ENCODE data around the gene RRAS2. TPM values are rescaled to one million over a fixed set of nuclear protein-coding genes. Genes with fewer than 3 reads are reported as not detected.
"Not testable (repeated sequence)": the region's sequence is repeated elsewhere in the genome, so short reads cannot be mapped to it uniquely, and the experiment has no call there.

RRAS2 gene
- total RNA-seq, 3 donors from 2014 or later, result 49.2 to 56.9 (median 53.8) TPM

- no peaks in the 10 kb centered on the region for H3K9me3 Mint-ChIP-seq
- H3K4me3 Mint-ChIP-seq, result peak overlapping the region; percentile 77
- DNase-seq (no peak), ATAC-seq (no peak)
- peaks cover 22% of the 10 kb centered on the region for H3K4me1 Mint-ChIP-seq (ENCODE audit: low read depth)
- H3K27me3 Mint-ChIP-seq (ENCODE audit: low read depth), result no peaks in the 10 kb centered on the region
- H3K36me3 Mint-ChIP-seq (ENCODE audit: insufficient read depth), result peaks cover 8% of the 10 kb centered on the region
These were observed 583 bp upstream of the RRAS2 start for GRCh38 chr11:14359501-14360031.

- Mint-ChIP-seq H3K27me3 (ENCODE audit: low read depth) (no peaks in the 10 kb centered on the region), H3K4me1 (ENCODE audit: low read depth) (peaks cover 29% of the 10 kb centered on the region), H3K36me3 (ENCODE audit: insufficient read depth) (peaks cover 10% of the 10 kb centered on the region), H3K9me3 (no peaks in the 10 kb centered on the region), H3K4me3 (peak overlapping the region; percentile 95)
- DNase-seq, result peak; percentile 15
- ATAC-seq, result peak; percentile 68 to 70
These were observed 878 bp downstream of the RRAS2 start for GRCh38 chr11:14357881-14358728.

GRCh38 chr11:14356342-14356741, 2.6 kb downstream of the RRAS2 start:
- H3K36me3 Mint-ChIP-seq (ENCODE audit: insufficient read depth), result peaks cover 10% of the 10 kb centered on the region
- no peaks in the 10 kb centered on the region for H3K9me3 Mint-ChIP-seq
- H3K27me3 Mint-ChIP-seq (ENCODE audit: low read depth), result no peaks in the 10 kb centered on the region
- H3K4me1 Mint-ChIP-seq (ENCODE audit: low read depth), result peaks cover 34% of the 10 kb centered on the region
- DNase-seq (no peak), ATAC-seq (no peak)
- H3K4me3 Mint-ChIP-seq, result peak overlapping the region; percentile 4

- not testable (repeated sequence) for H3K27me3 Mint-ChIP-seq (ENCODE audit: low read depth); DNase-seq; ATAC-seq; H3K9me3 Mint-ChIP-seq; H3K4me3 Mint-ChIP-seq
- Mint-ChIP-seq H3K4me1 (ENCODE audit: low read depth) (peaks cover 43% of the 10 kb centered on the region), H3K36me3 (ENCODE audit: insufficient read depth) (peaks cover 14% of the 10 kb centered on the region)
These were observed 4.4 kb downstream of the RRAS2 start for GRCh38 chr11:14354604-14355003.

GRCh38 chr11:14350716-14351238, 8.2 kb downstream of the RRAS2 start:
- no peak for DNase-seq
- ATAC-seq, result no peak
- Mint-ChIP-seq H3K4me1 (ENCODE audit: low read depth) (peaks cover 34% of the 10 kb centered on the region), H3K4me3 (no peak overlapping the region), H3K27me3 (ENCODE audit: low read depth) (no peaks in the 10 kb centered on the region), H3K36me3 (ENCODE audit: insufficient read depth) (peaks cover 21% of the 10 kb centered on the region), H3K9me3 (peaks cover 6% of the 10 kb centered on the region)

- Mint-ChIP-seq H3K4me3 (no peak overlapping the region), H3K27me3 (ENCODE audit: low read depth) (no peaks in the 10 kb centered on the region), H3K9me3 (peaks cover 9% of the 10 kb centered on the region), H3K36me3 (ENCODE audit: insufficient read depth) (peaks cover 24% of the 10 kb centered on the region), H3K4me1 (ENCODE audit: low read depth) (peaks cover 37% of the 10 kb centered on the region)
- no peak for DNase-seq
- no peak for ATAC-seq
These were observed 8.8 kb downstream of the RRAS2 start for GRCh38 chr11:14350215-14350614.

- Mint-ChIP-seq H3K9me3 (peaks cover 15% of the 10 kb centered on the region), H3K36me3 (ENCODE audit: insufficient read depth) (peaks cover 23% of the 10 kb centered on the region), H3K4me1 (ENCODE audit: low read depth) (peaks cover 36% of the 10 kb centered on the region), H3K27me3 (ENCODE audit: low read depth) (no peaks in the 10 kb centered on the region), H3K4me3 (no peak overlapping the region)
- ATAC-seq (no peak), DNase-seq (no peak)
These were observed 11.0 kb downstream of the RRAS2 start for GRCh38 chr11:14347991-14348390.

- DNase-seq (no peak), ATAC-seq (no peak)
- Mint-ChIP-seq H3K4me3 (no peak overlapping the region), H3K36me3 (ENCODE audit: insufficient read depth) (peaks cover 23% of the 10 kb centered on the region), H3K9me3 (peaks cover 15% of the 10 kb centered on the region), H3K27me3 (ENCODE audit: low read depth) (no peaks in the 10 kb centered on the region), H3K4me1 (ENCODE audit: low read depth) (peaks cover 39% of the 10 kb centered on the region)
These were observed 11.5 kb downstream of the RRAS2 start for GRCh38 chr11:14347494-14347893.

- no peaks in the 10 kb centered on the region for H3K27me3 Mint-ChIP-seq (ENCODE audit: low read depth)
- no peak overlapping the region for H3K4me3 Mint-ChIP-seq
- DNase-seq, result no peak
- peaks cover 15% of the 10 kb centered on the region for H3K9me3 Mint-ChIP-seq
- no peak for ATAC-seq
- H3K4me1 Mint-ChIP-seq (ENCODE audit: low read depth), result peaks cover 46% of the 10 kb centered on the region
- peaks cover 23% of the 10 kb centered on the region for H3K36me3 Mint-ChIP-seq (ENCODE audit: insufficient read depth)
These were observed 12.6 kb downstream of the RRAS2 start for GRCh38 chr11:14346303-14346955.

- ATAC-seq, result no peak
- Mint-ChIP-seq H3K4me1 (ENCODE audit: low read depth) (peaks cover 52% of the 10 kb centered on the region), H3K9me3 (peaks cover 17% of the 10 kb centered on the region), H3K4me3 (no peak overlapping the region), H3K27me3 (ENCODE audit: low read depth) (no peaks in the 10 kb centered on the region), H3K36me3 (ENCODE audit: insufficient read depth) (peaks cover 25% of the 10 kb centered on the region)
- DNase-seq, result no peak
These were observed 13.3 kb downstream of the RRAS2 start for GRCh38 chr11:14345668-14346067.

GRCh38 chr11:14345016-14345415, 14.0 kb downstream of the RRAS2 start:
- H3K27me3 Mint-ChIP-seq (ENCODE audit: low read depth); ATAC-seq; H3K4me3 Mint-ChIP-seq; DNase-seq: not testable (repeated sequence)
- peaks cover 25% of the 10 kb centered on the region for H3K36me3 Mint-ChIP-seq (ENCODE audit: insufficient read depth)
- H3K4me1 Mint-ChIP-seq (ENCODE audit: low read depth), result peaks cover 50% of the 10 kb centered on the region
- peaks cover 17% of the 10 kb centered on the region for H3K9me3 Mint-ChIP-seq

GRCh38 chr11:14342906-14343305, 16.1 kb downstream of the RRAS2 start:
- H3K4me1 Mint-ChIP-seq (ENCODE audit: low read depth), result peaks cover 47% of the 10 kb centered on the region
- H3K27me3 Mint-ChIP-seq (ENCODE audit: low read depth), result no peaks in the 10 kb centered on the region
- DNase-seq, result no peak
- peaks cover 17% of the 10 kb centered on the region for H3K9me3 Mint-ChIP-seq
- H3K36me3 Mint-ChIP-seq (ENCODE audit: insufficient read depth), result peaks cover 16% of the 10 kb centered on the region
- no peak overlapping the region for H3K4me3 Mint-ChIP-seq
- no peak for ATAC-seq

- Mint-ChIP-seq H3K4me1 (ENCODE audit: low read depth) (peaks cover 51% of the 10 kb centered on the region), H3K4me3 (no peak overlapping the region), H3K36me3 (ENCODE audit: insufficient read depth) (peaks cover 16% of the 10 kb centered on the region), H3K27me3 (ENCODE audit: low read depth) (no peaks in the 10 kb centered on the region), H3K9me3 (peaks cover 21% of the 10 kb centered on the region)
- ATAC-seq (no peak), DNase-seq (no peak)
These were observed 17.0 kb downstream of the RRAS2 start for GRCh38 chr11:14341968-14342367.

- peaks cover 11% of the 10 kb centered on the region for H3K36me3 Mint-ChIP-seq (ENCODE audit: insufficient read depth)
- H3K4me1 Mint-ChIP-seq (ENCODE audit: low read depth), result peaks cover 61% of the 10 kb centered on the region
- ATAC-seq, result no peak
- H3K27me3 Mint-ChIP-seq (ENCODE audit: low read depth), result no peaks in the 10 kb centered on the region
- peaks cover 23% of the 10 kb centered on the region for H3K9me3 Mint-ChIP-seq
- H3K4me3 Mint-ChIP-seq, result peak overlapping the region; percentile 39
- no peak for DNase-seq
These were observed 18.3 kb downstream of the RRAS2 start for GRCh38 chr11:14340721-14341120.

Measured in activated T-cell treated with anti-CD3 and anti-CD28 coated beads, Interleukin-2, amount 50 U/mL, for 4 hours (primary cell).